Ishikawa (cell line): ENCODE results near the gene SNX13.

Experiments
- CREB1 ChIP-seq: IDR thresholded peaks from 2 replicates; pipeline ENCODE4 v1.6.1; 2012; ENCODE audit warnings: low read depth
- EGR1 ChIP-seq: IDR thresholded peaks from 2 replicates; pipeline ENCODE4 v1.6.1; 2012
- EP300 ChIP-seq: IDR thresholded peaks from 2 replicates; pipeline ENCODE4 v1.6.1; 2012; ENCODE audit warnings: borderline replicate concordance
- FOXM1 ChIP-seq: IDR thresholded peaks from 2 replicates; pipeline ENCODE4 v1.6.1; 2012; ENCODE audit warnings: low read depth, borderline replicate concordance
- NFIC ChIP-seq: IDR thresholded peaks from 2 replicates; pipeline ENCODE4 v1.6.1; 2012
- RAD21 ChIP-seq: IDR thresholded peaks from 2 replicates; pipeline ENCODE4 v1.6.1; 2012; ENCODE audit warnings: low read depth
- TAF1 ChIP-seq: IDR thresholded peaks from 2 replicates; pipeline ENCODE4 v1.6.1; 2012; ENCODE audit warnings: low read depth, mild to moderate bottlenecking
- TEAD4 ChIP-seq: IDR thresholded peaks from 2 replicates; pipeline ENCODE4 v1.6.1; 2012
- YY1 ChIP-seq: IDR thresholded peaks from 2 replicates; pipeline ENCODE4 v1.6.1; 2012; ENCODE audit warnings: low read depth
- ZBTB7A ChIP-seq: IDR thresholded peaks from 2 replicates; pipeline ENCODE4 v1.6.1; 2012; ENCODE audit warnings: low read depth
- TF ChIP-seq, protein P1 (sequence below): IDR thresholded peaks from 2 replicates; pipeline ENCODE4 v1.6.1; 2012
- TF ChIP-seq, protein P2 (sequence below): IDR thresholded peaks from 2 replicates; pipeline ENCODE4 v1.6.1; 2012; ENCODE audit warnings: low read depth, mild to moderate bottlenecking
- TF ChIP-seq, protein P3 (sequence below): IDR thresholded peaks from 2 replicates; pipeline ENCODE4 v1.6.1; 2012

DNA sequence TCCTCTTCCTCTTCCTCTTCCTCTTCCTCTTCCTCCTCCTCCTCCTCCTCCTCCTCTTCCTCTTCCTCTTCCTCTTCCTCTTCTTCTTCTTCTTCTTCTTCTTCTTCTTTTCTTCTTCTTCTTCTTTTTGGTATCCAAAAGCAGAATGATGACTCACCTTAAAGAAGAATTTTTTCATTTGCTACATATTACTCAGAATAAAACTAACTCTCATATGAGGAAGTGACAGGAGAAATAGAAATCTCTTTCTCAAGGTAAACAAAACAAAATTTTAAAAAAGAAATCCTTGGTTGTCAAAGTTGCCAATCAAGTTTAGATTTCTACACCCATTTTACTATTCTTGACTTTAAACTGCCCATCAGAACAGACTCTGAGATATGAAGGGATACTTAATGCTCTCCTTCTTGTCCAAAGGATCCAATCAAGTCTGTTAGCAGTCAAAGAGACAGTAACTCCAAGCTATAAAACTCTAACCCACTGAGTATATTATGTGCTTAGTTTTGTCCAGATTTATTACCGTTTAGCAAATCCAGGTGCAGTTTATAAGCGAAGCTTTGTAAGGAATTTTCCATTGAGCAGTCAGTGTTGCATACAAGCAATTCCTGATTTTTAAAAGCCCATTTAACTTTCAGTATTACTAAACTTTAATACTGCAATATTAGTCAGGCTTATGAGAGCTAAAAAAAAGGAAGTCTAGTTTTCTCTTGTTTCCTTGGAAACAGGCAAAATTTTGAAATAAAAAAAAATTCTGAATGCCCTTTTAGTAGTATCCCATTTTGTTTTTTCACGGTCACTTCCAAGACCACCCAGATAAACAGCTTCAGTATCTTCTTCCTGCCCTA is 43.1 kb upstream of the SNX13 start:
- TF ChIP-seq EP300 (no peak), TEAD4 (no peak), CREB1 (no peak), NFIC (no peak), EGR1 (no peak), FOXM1 (no peak), TAF1 (no peak), YY1 (no peak), RAD21 (no peak), ZBTB7A (no peak)
- TF ChIP-seq, protein P1, sequence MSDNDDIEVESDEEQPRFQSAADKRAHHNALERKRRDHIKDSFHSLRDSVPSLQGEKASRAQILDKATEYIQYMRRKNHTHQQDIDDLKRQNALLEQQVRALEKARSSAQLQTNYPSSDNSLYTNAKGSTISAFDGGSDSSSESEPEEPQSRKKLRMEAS, result no peak
- TF ChIP-seq, protein P2, sequence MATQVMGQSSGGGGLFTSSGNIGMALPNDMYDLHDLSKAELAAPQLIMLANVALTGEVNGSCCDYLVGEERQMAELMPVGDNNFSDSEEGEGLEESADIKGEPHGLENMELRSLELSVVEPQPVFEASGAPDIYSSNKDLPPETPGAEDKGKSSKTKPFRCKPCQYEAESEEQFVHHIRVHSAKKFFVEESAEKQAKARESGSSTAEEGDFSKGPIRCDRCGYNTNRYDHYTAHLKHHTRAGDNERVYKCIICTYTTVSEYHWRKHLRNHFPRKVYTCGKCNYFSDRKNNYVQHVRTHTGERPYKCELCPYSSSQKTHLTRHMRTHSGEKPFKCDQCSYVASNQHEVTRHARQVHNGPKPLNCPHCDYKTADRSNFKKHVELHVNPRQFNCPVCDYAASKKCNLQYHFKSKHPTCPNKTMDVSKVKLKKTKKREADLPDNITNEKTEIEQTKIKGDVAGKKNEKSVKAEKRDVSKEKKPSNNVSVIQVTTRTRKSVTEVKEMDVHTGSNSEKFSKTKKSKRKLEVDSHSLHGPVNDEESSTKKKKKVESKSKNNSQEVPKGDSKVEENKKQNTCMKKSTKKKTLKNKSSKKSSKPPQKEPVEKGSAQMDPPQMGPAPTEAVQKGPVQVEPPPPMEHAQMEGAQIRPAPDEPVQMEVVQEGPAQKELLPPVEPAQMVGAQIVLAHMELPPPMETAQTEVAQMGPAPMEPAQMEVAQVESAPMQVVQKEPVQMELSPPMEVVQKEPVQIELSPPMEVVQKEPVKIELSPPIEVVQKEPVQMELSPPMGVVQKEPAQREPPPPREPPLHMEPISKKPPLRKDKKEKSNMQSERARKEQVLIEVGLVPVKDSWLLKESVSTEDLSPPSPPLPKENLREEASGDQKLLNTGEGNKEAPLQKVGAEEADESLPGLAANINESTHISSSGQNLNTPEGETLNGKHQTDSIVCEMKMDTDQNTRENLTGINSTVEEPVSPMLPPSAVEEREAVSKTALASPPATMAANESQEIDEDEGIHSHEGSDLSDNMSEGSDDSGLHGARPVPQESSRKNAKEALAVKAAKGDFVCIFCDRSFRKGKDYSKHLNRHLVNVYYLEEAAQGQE, result no peak
- TF ChIP-seq, protein P3, sequence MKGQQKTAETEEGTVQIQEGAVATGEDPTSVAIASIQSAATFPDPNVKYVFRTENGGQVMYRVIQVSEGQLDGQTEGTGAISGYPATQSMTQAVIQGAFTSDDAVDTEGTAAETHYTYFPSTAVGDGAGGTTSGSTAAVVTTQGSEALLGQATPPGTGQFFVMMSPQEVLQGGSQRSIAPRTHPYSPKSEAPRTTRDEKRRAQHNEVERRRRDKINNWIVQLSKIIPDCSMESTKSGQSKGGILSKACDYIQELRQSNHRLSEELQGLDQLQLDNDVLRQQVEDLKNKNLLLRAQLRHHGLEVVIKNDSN, result no peak
